HG03460 (cell line): ENCODE measurements around the gene SHC4.

Experiments
- ATAC-seq: cut with Tn5 transposase; IDR thresholded peaks from one replicate; pipeline ENCODE4 v1.9.1; 2021; ENCODE audit not compliant: unreplicated experiment

Gene SHC4, protein sequence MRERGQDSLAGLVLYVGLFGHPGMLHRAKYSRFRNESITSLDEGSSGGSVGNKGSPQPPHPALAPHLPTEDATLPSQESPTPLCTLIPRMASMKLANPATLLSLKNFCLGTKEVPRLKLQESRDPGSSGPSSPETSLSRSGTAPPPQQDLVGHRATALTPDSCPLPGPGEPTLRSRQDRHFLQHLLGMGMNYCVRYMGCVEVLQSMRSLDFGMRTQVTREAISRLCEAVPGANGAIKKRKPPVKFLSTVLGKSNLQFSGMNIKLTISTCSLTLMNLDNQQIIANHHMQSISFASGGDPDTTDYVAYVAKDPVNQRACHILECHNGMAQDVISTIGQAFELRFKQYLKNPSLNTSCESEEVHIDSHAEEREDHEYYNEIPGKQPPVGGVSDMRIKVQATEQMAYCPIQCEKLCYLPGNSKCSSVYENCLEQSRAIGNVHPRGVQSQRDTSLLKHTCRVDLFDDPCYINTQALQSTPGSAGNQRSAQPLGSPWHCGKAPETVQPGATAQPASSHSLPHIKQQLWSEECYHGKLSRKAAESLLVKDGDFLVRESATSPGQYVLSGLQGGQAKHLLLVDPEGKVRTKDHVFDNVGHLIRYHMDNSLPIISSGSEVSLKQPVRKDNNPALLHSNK

DNA sequence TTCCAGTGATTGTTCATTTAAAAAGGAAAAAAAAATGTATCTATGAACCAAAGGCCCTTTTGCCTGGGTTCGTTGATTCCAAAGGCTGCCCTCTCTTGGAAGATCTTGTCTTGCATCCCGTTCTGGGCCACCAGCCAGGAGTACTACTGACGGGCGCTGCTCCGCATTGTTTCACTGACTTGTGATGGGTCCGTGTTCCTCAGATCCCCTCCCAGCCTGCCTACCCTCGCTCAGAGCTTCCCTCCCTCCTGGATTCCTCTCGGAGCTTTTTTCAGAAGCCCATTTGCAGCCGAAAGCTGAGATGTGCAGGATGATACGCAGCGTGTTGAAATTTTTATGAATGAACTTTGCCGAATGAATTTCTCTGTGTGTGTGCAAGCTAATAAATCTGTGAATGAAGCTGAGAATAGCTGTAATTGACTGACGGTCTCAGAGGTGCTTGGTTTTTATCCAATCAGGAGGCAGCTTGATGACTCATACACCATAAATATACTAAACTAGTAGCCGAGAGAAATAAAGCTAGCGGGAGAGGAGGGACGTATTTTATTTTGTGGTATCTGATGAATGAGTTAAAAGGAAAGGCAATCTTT is at the start of gene SHC4:
SHC4 (minus strand) TSS at position 396 of the 590 bp plus-strand sequence. CDS start 904 bp downstream, outside the sequence.
- peak; percentile 40 for ATAC-seq

DNA sequence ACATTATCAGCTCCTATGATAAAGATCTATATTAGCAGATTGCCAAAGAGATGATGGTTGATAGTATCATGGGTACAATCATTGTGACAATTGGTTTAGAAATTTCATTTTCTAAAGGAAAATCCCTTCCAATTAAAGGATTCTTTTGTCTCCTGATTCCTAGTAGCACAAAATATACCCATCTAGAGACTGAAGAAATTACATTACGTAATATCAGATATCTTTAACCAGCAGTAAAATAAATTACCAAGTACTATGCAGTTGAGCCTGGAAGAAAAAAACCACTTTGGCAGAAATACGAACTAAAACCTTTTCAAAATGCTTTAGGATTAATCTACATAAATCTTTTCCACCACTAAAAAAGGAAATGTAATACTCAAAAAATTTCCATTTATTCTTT is 35.6 kb upstream of the SHC4 start:
- no peak for ATAC-seq

GRCh38 chr15:48996276-48996675 is 32.6 kb upstream of the SHC4 start:
- ATAC-seq = no peak

GRCh38 chr15:48993380-48993779 is 29.7 kb upstream of the SHC4 start:
- ATAC-seq = no peak

- peak; percentile 73 for ATAC-seq
Observed at GRCh38 chr15:48992545-48992944, 28.8 kb upstream of the SHC4 start.

DNA sequence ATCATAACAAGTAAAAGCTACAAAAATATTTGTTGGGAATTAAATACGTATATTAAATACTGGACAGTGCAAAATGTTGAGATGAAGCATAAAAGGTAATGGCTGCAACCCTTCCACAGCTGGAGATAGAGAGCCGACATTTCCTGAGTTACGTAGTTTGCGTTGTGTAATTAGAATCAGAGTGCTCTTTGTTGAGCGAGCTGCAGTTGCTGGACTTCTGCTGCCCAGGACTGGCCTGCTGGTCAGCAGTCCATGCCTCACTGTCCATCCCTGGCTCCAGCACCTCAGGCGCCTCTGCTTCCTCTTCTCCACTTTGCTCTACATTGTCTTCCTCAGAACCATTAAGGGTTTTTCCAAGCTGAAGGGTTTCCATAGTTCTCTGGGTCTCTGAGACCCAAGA is 28.4 kb upstream of the SHC4 start:
- ATAC-seq = no peak

DNA sequence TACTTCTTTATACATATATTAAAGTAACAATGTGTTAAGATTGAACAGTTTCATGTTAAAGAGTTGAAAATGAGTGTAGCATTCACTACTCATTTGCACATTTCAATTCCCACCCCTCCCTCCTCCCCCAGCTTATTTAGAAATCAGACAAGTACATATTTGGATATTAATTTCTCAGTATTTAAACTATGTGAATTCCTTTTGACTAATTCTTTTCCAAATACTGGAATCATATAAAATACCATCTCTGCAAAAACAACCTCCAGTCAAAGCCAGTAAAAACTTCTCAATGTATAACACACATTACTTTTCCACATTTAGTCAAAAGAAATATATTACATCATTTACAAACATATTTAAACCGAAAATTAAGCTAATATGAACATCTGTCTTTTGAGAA is 25.5 kb upstream of the SHC4 start:
- no peak for ATAC-seq

GRCh38 chr15:48987142-48987541 is 23.4 kb upstream of the SHC4 start:
- no peak for ATAC-seq

GRCh38 chr15:48986240-48986639 is 22.5 kb upstream of the SHC4 start:
- no peak for ATAC-seq

- no peak for ATAC-seq
Observed at GRCh38 chr15:48985516-48985915, 21.8 kb upstream of the SHC4 start.

DNA sequence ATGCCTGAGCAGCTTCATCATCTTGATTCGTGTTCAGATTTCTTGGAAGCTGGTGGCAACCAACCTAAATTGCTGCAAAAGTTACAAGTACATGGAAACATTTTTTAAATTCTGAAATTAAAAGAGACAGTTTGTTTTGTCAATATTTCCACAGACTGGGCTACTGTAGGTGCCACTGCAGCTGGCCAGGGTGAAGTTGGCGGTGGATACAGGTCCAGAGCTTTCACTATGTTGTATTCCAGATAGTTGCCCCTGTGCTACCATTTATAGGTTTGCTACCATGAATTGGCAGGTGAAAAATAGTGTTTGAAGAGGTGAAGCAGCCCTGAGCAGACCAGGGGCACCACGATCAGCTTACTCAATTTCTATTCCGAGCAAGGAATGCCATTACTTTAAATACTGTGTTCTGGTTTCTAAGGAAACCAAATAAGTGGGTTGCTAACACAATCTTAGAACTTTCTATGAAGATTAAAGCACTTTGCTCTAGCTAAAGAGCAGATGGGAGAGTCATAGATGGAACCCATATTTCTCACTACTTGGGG is 21.2 kb upstream of the SHC4 start:
- no peak for ATAC-seq

DNA sequence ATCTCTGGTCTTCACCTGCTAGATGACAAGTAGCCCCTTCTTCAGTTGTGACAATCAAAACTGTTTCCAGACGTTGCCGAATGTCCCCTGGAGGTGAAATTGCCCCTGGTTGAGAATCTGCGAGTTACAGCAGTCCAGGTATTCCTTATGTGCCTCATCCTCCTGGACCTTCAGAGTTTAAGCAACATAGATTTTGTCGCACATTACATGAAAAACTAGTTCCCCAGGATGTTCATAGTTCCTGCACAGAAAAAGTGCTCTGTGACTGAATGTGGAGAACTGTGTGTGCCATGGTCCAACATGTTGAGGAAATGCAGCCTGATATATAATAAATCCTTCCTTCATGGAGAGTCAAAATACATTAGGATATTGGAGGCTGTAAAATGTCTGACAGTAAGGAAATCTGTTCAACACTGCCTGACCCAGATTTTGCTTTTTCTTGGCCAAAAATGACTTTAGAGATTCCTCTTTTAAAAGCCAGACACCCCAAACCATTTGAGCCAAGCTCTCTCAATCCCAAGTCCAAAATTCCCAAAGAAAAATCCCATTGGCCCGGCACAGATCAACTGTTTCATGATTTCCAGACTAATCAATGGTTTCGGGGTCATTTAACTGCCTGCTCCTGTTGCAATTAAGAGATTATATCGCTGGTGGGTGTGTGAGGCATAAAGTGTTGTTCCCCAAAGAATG is 20.4 kb upstream of the SHC4 start:
- ATAC-seq = no peak

DNA sequence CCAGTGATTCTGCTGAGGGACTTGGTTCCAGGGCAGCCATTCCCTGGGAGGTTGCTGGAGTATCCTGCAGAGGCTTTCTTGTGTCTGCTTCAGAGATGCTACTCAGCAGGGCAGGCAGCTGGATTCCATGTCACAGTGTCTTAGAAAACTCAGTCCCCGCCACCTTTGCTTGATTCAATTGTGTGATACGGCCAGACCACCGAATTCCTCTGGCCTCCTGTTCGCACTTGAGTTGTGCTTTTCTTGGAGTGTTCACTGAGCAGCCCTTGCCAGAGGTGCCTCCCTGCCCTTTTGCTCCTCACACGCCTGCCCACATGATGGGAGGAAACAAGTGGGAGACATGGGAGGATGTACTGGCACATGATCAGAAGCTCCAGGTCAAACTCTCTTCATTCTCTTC is 19.6 kb upstream of the SHC4 start:
- no peak for ATAC-seq

GRCh38 chr15:48981941-48982340 is 18.2 kb upstream of the SHC4 start:
- no peak for ATAC-seq

GRCh38 chr15:48978638-48979037 is 14.9 kb upstream of the SHC4 start:
- ATAC-seq = no peak

DNA sequence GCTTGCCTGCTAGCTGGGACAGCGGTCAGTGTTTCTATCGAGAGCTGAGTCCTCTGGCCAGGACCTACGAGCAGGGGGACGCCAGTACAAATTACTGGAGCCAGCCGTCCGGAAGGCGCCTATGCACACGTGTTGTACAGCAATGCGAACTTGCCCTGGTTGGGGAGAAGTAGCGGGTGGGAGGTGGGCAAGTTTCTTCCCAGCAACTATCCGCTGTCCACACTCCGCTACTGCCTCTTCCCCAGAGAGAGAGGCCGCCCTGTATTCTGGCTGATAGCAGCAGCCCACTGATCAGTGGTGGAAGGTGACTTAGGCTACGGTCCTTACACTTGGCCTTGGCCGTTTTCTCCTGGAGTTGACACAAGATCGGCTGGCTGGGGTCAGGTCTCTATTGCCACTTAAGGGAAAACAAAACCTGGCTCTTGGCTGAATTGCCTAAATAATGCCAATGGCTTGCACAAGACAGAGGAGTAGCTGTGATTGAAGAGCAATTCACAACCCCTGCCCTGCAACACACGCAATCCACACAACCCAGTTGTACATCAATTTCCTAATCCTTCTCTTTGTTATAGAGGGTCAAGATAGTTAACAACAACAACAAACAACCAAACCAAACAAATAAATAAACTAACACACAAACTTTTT is 12.8 kb upstream of the SHC4 start:
- no peak for ATAC-seq

- ATAC-seq = peak; percentile 95
Observed at GRCh38 chr15:48975472-48976419, 12.0 kb upstream of the SHC4 start.

DNA sequence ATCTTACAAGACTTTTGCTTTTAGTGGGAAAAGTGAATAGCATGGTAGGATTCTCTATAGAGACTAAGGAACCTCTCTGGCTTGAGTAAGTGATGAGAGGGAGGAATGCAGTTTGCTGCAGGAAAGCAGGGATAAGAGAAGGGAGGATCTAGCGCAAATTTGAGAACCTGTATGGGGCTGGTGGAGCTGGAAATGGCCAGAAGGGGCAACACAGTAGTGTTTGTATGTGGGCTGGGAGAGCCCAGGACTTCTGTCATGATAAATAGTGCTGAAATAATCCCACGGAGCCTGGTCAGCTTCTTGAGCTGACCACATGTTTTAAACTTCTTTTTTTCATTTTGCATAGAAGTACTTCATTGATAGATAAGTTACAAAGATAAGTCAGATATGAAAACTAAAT is 11.2 kb upstream of the SHC4 start:
- ATAC-seq = no peak

DNA sequence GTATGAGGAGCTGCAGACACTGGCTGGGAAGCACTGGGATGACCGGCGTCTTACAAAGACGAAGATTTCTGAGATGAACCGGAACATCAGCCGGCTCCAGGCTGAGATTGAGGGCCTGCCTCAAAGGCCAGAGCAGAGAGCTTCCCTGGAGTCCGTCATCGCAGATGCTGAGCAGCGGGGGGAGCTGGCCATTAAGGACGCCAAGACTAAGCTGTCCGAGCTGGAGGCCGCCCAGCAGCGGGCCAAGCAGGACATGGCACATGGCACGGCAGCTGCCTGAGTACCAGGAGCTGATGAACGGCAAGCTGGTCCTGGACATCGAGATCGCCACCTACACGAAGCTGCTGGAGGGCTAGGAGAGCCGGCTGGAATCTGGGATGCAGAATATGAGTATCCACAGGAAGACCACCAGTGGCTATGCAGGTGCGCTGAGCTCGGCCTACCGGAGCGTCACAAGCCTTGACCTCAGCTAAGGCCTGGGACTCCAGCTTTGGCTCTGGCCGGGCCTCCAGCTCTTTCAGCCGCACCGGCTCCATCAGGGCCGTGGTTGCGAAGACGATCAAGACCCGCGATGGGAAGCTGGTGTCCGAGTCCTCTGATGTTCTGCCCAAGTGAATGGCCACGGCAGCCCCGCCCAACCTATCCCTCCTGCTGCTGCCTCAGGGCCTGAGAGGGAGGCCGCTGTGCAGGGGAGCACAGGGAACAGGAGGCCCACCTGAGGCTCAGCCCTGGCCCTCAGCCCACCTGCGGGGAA is 9.2 kb upstream of the SHC4 start:
- no peak for ATAC-seq
